Fibroblast of lung (primary cell): ENCODE measurements around the gene CCDC85A.

Experiments
- CTCF ChIP-seq, 2 donors: IDR thresholded peaks in 1 of 2; conservative IDR thresholded peaks in 1 of 2; 1 replicate in 1 of 2; 2 replicates in 1 of 2; pipeline ENCODE4 v1.5.1; 2011 to 2012; ENCODE audit warnings: low read length in 2 of 2, control low read depth in 1 of 2, inconsistent platforms in 1 of 2, low read depth in 1 of 2, mild to moderate bottlenecking in 1 of 2
- EZH2 ChIP-seq: IDR thresholded peaks from 2 replicates; pipeline ENCODE4 v1.5.1; 2012; ENCODE audit warnings: low read length, control low read depth, mild to moderate bottlenecking; ENCODE audit errors: missing control alignments

- no peak for TF ChIP-seq CTCF (conservative IDR thresholded peaks at IDR 0.05 in 1 of 2, IDR thresholded peaks at IDR 0.05 in 1 of 2; ENCODE audit: low read depth in 1 of 2, low read length in 2 of 2)
- no peak for TF ChIP-seq EZH2
Observed at GRCh38 chr2:56287974-56288373, 104.2 kb downstream of the CCDC85A start.
